Progenitor cell of endocrine pancreas (in vitro differentiated cells): ENCODE results near the gene FNDC3B. TPM values are rescaled to one million over a fixed set of nuclear protein-coding genes. Genes with fewer than 3 reads are reported as not detected.

Source experiments
- DNase-seq: peaks from one replicate; pipeline ENCODE4 v3.0.0; 2021; ENCODE audit warnings: low spot score; ENCODE audit not compliant: unreplicated experiment
- H3K27ac Mint-ChIP-seq: 2 replicates; pipeline ENCODE4 v1.8.0; 2021; ENCODE audit warnings: mild to moderate bottlenecking, moderate library complexity, mixed read lengths
- H3K27me3 Mint-ChIP-seq: 2 replicates; pipeline ENCODE4 v1.8.0; 2021; ENCODE audit warnings: mixed read lengths
- H3K36me3 Mint-ChIP-seq: 2 replicates; pipeline ENCODE4 v1.8.0; 2022; ENCODE audit warnings: mixed read lengths; ENCODE audit not compliant: insufficient read depth
- H3K4me1 Mint-ChIP-seq: 2 replicates; pipeline ENCODE4 v1.8.0; 2021; ENCODE audit warnings: low read depth, mixed read lengths
- H3K4me3 Mint-ChIP-seq: 2 replicates; pipeline ENCODE4 v1.8.0; 2021; ENCODE audit warnings: low read depth, mild to moderate bottlenecking, moderate library complexity, mixed read lengths
- H3K9me3 Mint-ChIP-seq: 2 replicates; pipeline ENCODE4 v1.8.0; 2021; ENCODE audit warnings: low read depth, mixed read lengths
- CTCF ChIP-seq: fragments of 200-600 bp; sonication (generic); IDR thresholded peaks from one replicate; pipeline ENCODE4 v1.5.0; 2021; ENCODE audit warnings: antibody characterized with exemption, mild to moderate bottlenecking; ENCODE audit not compliant: unreplicated experiment
- total RNA-seq: library from RNA; stranded (reverse); gene quantifications from 2 replicates; pipeline ENCODE4 v1.2.1, GENCODE V29; 2021

The FNDC3B gene
- total RNA-seq, 1 donor from 2014 or later: 158 TPM

DNA sequence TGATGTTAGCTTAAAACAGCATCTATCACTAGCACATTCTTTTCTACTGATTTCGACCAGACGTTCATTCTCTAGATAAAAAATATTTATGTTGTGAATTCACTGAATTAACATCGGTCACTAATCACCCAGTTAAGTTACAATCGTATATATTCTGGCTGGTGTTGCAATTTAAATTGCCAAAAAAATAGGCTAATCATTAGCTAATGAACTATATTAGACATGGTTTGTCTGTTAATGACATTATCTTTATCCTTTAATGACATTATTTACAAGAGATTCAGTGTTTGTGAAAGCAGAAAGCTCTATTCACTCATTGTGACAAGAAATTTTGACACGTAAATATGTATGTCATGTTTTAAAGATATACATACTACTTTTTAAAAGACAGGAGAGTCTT lies 402.2 kb downstream of the FNDC3B start:
- Mint-ChIP-seq H3K4me3 (no peak overlapping the region), H3K9me3 (no peaks in the 10 kb centered on the region), H3K27me3 (peaks cover 39% of the 10 kb centered on the region), H3K27ac (no peak overlapping the region), H3K4me1 (no peaks in the 10 kb centered on the region), H3K36me3 (no peaks in the 10 kb centered on the region)
- DNase-seq: no peak
- TF ChIP-seq CTCF: no peak

- Mint-ChIP-seq H3K27ac (no peak overlapping the region), H3K9me3 (no peaks in the 10 kb centered on the region), H3K4me3 (no peak overlapping the region), H3K36me3 (peaks cover 2% of the 10 kb centered on the region), H3K4me1 (no peaks in the 10 kb centered on the region), H3K27me3 (peaks cover 49% of the 10 kb centered on the region)
- no peak for TF ChIP-seq CTCF
- DNase-seq: no peak
Measured at GRCh38 chr3:172442606-172443005, 403.2 kb downstream of the FNDC3B start.

DNA sequence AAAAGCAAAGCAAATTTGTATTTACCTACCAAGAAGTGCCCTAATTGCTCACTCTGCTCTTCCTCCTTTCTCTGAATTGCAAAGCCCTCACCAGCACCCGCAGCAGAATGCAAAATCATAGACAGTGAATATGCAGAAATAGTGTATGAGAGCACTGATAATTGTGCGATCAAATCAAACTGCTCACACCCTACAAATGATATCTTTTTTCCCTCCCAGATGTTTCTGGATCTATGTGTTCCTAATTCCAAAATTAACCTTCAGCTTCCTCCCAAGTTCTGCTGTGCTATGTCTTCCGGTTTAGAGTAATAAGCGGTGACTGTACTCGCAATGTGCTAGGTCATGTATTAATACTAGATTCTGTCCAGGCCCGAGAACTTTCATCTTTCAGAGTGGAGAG lies 405.4 kb downstream of the FNDC3B start:
- Mint-ChIP-seq H3K9me3 (peaks cover 3% of the 10 kb centered on the region), H3K36me3 (peaks cover 2% of the 10 kb centered on the region), H3K4me3 (no peak overlapping the region), H3K27ac (no peak overlapping the region), H3K27me3 (peaks cover 62% of the 10 kb centered on the region), H3K4me1 (peaks cover 2% of the 10 kb centered on the region)
- no peak for DNase-seq
- TF ChIP-seq CTCF: no peak

DNA sequence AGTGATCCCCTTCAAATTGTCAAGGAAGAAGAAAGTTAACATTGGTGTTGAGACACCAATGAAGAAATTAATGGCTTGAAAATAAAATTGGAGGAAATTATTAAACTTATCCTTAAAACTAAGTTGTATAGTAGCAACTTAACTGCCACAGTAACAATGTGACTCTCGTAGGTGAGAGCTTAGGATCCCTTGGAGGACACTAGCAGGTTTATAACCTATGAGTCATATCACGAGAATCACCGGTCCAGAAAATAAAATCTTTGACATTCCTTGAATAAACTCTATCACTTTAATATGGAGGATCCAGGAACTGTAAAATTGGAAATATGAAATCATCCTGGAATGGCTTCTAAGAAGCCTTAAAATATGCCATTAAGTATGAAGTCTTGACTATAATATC lies 406.8 kb downstream of the FNDC3B start:
- Mint-ChIP-seq H3K27ac (no peak overlapping the region), H3K4me1 (peaks cover 2% of the 10 kb centered on the region), H3K27me3 (peaks cover 72% of the 10 kb centered on the region), H3K9me3 (peaks cover 3% of the 10 kb centered on the region), H3K4me3 (no peak overlapping the region), H3K36me3 (peaks cover 2% of the 10 kb centered on the region)
- no peak for DNase-seq
- TF ChIP-seq CTCF: no peak

DNA sequence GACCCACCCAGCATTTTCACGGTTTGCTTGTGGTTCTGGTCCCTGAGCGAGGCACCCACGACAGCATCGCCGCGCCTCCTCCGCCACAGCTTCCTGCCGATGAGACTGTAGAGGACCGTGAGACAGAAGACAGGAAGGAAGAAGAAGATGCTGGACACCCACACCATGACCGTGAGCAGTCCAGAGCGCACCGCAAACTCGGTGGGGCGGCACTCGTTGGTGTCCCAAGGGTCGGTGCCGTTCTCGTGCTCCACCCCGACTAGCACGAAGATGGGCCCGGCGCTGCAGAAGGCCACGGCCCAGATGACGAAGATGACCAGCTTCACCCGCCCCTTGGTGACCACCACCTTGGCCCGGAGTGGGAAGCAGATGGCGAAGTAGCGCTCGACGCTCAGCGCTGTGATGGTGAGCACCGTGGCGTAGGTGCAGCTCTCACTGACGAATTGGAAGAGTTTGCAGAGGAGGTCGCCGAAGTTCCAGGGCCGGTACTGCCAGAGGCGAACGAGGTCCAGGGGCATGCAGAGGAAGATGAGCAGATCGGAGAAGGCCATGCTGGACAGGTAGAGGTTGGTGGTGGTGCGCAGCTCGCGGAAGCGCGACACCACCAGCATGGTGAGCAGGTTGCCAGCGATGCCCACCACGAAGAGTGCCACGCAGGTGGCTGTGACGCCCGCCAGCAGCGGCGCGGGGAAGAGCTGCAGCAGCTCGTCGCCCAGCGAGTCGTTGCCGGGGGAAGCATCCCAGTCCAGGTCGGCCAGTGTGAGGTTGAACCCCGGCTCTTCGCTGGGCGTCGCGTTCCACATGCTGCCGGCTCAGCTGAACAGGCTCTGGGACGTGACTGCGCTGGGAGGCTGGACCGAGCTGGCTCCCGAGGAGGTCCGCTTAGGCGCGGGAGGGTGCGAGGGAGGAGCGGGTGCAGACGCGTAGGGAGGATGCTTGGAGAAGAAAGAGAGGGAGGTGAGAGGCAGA lies 408.5 kb downstream of the FNDC3B start, which contains the start of gene GHSR:
GHSR (minus strand) TSS at position 846 of the 969 bp plus-strand sequence; CDS start at position 803, 43 bp downstream.
- no peak within 1 kb of the TSS for H3K4me3 Mint-ChIP-seq
- H3K36me3 Mint-ChIP-seq: peaks cover 2% of the 10 kb centered on the region
- peaks cover 77% of the 10 kb centered on the region for H3K27me3 Mint-ChIP-seq
- no peak within 1 kb of the TSS for H3K27ac Mint-ChIP-seq
- H3K4me1 Mint-ChIP-seq: peaks cover 2% of the 10 kb centered on the region
- TF ChIP-seq CTCF: no peak
- peaks cover 3% of the 10 kb centered on the region for H3K9me3 Mint-ChIP-seq
- no peak for DNase-seq
